Measurements from ENCODE around the gene CA11. TPM values are rescaled to one million over a fixed set of nuclear protein-coding genes. Genes with fewer than 3 reads are reported as not detected.
A peak's percentile ranks its signal among the peaks of the same experiment; 100 is the strongest.

Gene CA11
- total RNA-seq, 2 donors from 2014 or later = 10.5 to 11.9 TPM

DNA sequence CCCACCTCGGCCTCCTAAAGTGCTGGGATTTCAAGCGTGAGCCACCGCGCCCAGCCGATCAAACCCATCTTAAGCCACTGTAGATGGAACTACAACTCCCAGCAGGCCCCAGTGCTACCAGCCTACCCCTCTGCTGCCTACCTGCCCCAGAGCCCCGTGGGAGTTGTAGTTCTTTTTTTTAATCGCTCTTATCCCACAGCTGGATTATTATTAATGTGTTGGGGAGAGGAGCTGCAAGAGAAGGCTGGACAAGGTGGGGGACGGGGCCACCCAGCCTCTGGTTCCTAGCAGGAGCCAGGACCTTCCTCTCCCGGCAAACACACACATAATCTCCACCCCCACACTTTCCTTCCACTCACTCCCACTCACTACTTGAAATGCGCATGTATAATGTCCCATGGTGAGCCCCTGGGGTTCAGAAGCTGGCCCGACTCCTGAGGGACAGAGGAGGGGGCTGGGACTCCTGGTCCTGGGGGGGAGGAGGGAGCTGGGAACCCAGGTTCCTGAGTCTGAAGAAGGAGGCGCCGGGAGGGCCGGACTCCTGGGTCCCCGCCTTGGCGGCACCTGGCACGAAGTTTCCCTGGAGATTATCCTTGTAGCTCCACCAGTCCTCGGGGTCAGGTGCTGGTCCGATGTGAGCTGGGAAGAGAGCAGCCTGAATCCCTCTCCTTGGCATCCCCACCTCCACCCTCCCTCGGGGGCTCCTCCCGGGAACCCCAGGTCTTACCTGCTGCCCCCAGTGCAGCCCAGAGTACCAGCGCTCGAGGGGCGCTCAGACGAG is 958 bp downstream of the CA11 start:
- peak; percentile 69 to 71 for ATAC-seq (replicated peaks in 1 of 2)
- H3K27ac Mint-ChIP-seq = peak overlapping the region; percentile 11
- H3K36me3 Mint-ChIP-seq (ENCODE audit: insufficient read depth in 2 of 2) = no peaks in the 10 kb centered on the region
- DNase-seq = peak; percentile 78 to 82
- H3K27me3 Mint-ChIP-seq (ENCODE audit: low read depth) = no peaks in the 10 kb centered on the region
- H3K4me3 Mint-ChIP-seq = peak overlapping the region; percentile 94 to 98
- H3K4me1 Mint-ChIP-seq (ENCODE audit: low read depth) = peaks cover 40% of the 10 kb centered on the region
- H3K9me3 Mint-ChIP-seq = no peaks in the 10 kb centered on the region

DNA sequence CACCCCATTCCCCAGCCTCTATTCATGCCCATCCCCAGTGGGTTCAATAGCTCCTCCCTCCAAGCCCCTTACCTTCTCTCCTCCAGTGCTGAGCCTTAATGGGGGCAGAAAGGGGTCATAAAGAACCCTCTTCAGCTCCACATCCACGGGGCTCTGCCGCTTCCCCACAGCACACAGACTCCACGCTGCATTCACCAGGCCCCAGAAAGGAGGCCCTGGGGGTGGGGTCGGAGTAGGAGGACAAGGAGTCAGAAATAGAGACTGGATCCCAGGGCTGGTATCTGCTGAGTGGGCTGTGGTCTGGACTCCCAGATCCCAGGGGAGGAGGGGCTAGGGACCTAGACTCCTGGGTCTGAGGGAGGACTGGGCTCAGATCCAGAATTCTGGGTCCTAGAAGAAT is 1.6 kb downstream of the CA11 start:
- ATAC-seq (replicated peaks in 1 of 2) (no peak), DNase-seq (no peak)
- Mint-ChIP-seq H3K36me3 (ENCODE audit: insufficient read depth in 2 of 2) (no peaks in the 10 kb centered on the region), H3K4me3 (no peak overlapping the region), H3K27ac (no peak overlapping the region), H3K27me3 (ENCODE audit: low read depth) (no peaks in the 10 kb centered on the region), H3K4me1 (ENCODE audit: low read depth) (peaks cover 34% of the 10 kb centered on the region), H3K9me3 (no peaks in the 10 kb centered on the region)

DNA sequence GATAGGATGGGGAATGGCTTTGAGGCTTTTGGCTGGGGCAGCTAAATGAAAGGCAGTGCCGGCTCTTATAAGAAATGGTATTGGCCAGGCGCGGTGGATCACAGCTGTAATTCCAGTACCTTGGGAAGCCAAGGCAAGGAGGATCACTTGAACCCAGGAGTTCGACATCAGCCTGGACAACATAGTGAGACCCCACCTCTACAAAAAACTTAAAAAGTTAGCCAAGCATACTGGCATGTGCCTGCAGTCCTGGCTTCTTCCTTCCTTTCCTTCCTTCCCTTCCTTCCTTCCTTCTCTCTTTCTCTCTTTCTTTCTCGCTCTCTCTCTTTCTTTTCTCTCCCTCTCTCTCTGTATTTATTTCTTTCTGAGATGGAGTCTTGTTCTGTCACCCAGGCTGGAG is 3.1 kb downstream of the CA11 start:
- ATAC-seq (replicated peaks in 1 of 2) (no peak), DNase-seq (no peak)
- Mint-ChIP-seq H3K36me3 (ENCODE audit: insufficient read depth in 2 of 2) (peaks cover 0 to 4% of the 10 kb centered on the region in 2 donors), H3K9me3 (peaks cover 2 to 5% of the 10 kb centered on the region in 2 donors), H3K4me3 (no peak overlapping the region), H3K27ac (no peak overlapping the region), H3K27me3 (ENCODE audit: low read depth) (no peaks in the 10 kb centered on the region), H3K4me1 (ENCODE audit: low read depth) (peaks cover 36% of the 10 kb centered on the region)

DNA sequence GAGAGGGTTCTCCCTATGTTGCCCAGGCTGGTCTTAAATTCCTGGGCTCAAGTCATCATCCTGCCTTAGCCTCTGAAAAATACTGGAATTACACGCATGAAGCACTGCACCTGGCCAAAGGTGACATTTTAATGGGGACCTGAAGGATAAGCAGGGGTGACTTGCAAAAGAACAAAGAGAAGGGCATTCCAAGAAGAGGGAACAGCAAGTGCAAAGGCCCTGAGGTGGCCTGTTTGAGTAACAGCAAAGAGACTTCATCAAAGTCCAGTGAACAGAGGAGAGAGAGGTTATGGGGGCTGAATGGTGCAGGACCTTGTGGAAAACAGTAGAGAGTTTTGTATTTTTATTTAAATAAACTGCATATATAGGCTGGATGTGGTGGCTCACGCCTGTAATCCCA is 4.1 kb downstream of the CA11 start:
- Mint-ChIP-seq H3K36me3 (ENCODE audit: insufficient read depth in 2 of 2) (peaks cover 0 to 4% of the 10 kb centered on the region in 2 donors), H3K4me3 (no peak overlapping the region), H3K27me3 (ENCODE audit: low read depth) (no peaks in the 10 kb centered on the region)

DNA sequence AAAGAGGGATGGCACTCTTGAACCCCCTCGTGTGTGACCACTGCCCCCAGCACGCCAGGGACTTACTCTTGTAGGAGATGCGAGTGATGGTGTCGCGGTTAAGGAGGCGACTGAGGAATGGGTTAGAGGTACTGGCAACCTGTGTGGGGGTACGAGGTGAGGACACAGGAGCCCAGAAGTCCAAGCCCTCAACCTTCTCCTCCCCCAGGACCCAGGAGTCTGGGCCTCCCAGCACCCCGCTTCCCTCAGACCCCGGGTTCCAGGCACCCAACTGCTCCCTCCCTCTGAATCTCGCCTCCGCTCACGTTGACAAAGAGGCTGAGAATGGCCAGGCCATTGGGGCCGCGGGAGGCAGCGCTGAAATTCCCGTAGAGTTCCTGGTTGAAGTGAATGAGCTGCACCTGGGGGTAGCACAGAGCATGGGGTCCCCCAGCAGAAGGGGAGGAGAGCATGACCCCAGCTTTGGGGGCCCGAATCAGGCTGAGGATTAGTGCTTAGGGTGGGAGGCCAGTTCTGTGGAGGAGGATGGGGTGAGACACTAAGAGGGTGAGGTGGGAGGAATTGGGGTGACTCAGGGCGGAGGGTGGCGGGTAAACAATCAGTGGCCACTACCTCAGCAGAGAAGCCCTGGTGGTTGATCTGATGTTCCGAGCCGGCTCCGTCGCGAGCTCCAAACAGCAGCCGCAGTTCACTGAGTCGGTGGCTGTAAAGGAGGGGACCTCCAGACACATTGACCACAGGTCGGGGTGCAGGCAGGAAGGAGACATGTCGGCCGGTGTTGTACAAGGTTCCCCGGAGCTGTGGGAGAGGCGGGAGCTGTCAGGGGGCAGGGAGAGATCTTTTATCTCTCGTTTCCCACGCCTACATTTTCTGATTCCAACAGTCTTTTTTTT is 6.3 kb downstream of the CA11 start:
- Mint-ChIP-seq H3K36me3 (ENCODE audit: insufficient read depth in 2 of 2) (peaks cover 0 to 4% of the 10 kb centered on the region in 2 donors), H3K27ac (no peak overlapping the region), H3K4me1 (ENCODE audit: low read depth) (peaks cover 25% of the 10 kb centered on the region), H3K9me3 (peaks cover 2 to 5% of the 10 kb centered on the region in 2 donors), H3K27me3 (ENCODE audit: low read depth) (no peaks in the 10 kb centered on the region), H3K4me3 (peak overlapping the region in 1 of 2 donors; percentile 49)
- DNase-seq (no peak), ATAC-seq (replicated peaks in 1 of 2) (no peak)

More for the DNA sequence above, 4.1 kb downstream of the CA11 start:
- Mint-ChIP-seq H3K4me1 (ENCODE audit: low read depth) (peaks cover 29% of the 10 kb centered on the region), H3K9me3 (peaks cover 2 to 5% of the 10 kb centered on the region in 2 donors), H3K27ac (no peak overlapping the region)
- no peak for DNase-seq
- no peak for ATAC-seq (replicated peaks in 1 of 2)

DNA sequence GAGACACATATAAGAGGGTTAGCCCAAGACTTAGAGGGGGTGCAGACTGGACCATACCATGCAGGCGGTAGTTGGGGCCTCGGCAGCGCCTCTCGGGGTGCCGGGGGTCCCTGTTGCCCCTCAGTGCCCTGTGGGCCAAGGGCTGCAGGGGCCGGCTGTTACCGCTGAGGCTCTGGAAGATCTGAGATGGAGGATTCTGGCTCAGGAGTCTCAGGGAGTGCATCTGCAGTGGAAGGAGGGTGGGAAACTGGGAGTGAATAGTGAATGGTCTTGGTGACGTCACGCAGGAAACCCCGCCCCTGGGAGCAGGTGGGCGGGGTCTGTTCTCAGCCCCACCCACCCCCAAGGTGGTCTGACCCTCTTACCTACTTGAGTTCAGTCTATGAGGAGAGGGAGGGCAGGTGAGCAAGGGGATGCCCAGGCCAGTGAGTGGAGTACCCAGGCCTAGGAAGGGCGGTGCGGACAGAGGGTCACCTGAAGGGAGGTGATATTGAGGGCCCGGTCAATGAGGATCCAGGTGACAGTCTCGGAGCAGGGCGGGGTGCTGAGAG is 7.1 kb downstream of the CA11 start:
- DNase-seq (no peak), ATAC-seq (replicated peaks in 1 of 2) (no peak)
- Mint-ChIP-seq H3K36me3 (ENCODE audit: insufficient read depth in 2 of 2) (peaks cover 0 to 4% of the 10 kb centered on the region in 2 donors), H3K4me3 (peak overlapping the region; percentile 90 to 92), H3K27ac (peak overlapping the region; percentile 74), H3K4me1 (ENCODE audit: low read depth) (peaks cover 33% of the 10 kb centered on the region), H3K27me3 (ENCODE audit: low read depth) (no peaks in the 10 kb centered on the region), H3K9me3 (peaks cover 2 to 5% of the 10 kb centered on the region in 2 donors)

DNA sequence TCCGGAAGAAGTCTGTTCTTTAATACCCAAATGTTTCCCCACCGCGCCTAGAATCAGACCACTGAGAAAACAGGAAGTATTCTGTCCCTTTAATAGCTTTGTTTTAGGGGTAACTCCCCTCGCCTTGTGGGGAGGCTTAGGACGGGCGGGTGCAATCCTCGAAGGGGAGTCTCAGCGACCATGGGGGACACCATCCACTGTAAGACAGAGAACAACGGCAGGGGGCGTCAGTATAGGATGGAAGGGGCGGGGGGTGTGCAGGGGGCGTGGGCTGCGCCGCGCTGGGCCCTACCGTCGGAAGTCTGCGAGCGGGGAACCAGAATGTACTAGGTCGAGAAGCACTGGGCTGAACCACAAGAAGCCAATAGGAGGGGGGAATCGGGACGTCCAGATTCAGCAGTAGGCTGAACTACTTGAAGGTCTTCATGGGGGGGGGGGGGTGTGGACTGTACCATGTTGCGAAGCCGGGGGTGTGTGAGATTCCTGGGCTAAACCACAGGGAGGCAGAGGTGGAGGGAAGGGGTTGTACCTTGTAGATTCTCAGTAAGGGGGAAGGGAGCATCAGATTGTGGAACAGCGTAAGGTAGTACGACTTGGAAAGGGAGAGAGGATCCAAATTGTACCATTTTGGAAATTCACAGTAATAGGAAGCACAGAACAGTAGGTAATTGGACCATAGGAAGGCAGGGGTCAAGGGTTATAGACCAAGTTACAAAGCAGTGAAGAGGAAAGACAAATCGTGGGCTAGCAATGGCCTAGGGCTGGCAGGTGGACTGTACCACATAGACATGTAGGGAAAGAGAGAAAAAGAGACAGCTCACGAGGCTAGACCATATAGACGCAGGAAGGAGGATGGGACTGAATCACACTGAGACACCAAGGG is 7.8 kb downstream of the CA11 start:
- Mint-ChIP-seq H3K27ac (peak overlapping the region; percentile 74), H3K27me3 (ENCODE audit: low read depth) (no peaks in the 10 kb centered on the region), H3K36me3 (ENCODE audit: insufficient read depth in 2 of 2) (peaks cover 0 to 4% of the 10 kb centered on the region in 2 donors), H3K4me1 (ENCODE audit: low read depth) (peaks cover 40% of the 10 kb centered on the region), H3K9me3 (peaks cover 2 to 5% of the 10 kb centered on the region in 2 donors), H3K4me3 (peak overlapping the region; percentile 90 to 92)
- DNase-seq (peak; percentile 84 to 88), ATAC-seq (replicated peaks in 1 of 2) (peak; percentile 38 to 43)

DNA sequence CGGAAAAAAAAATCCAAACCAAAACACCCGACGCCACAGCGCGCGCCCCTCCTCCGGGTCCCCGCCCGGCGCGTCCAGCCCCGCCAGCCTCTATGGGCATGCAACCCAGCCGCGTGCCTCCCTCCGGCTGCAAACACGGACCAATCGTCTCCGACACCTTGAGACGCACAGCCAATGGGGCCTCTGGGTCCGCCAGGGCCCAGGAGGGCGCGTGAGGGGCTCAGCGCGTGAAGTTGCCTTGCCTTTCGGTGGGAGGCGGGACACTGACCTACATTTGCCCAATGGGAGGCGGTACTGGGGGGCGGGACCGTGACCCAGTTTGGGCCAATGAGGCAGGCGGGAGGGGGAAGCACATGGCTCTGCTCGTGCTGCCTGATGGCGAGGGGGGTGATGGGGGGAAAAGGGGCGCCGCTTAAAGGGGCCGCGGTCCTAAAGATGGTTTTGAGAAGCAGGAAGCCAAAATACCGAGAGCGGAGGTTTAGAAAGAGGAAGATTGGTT is 8.5 kb downstream of the CA11 start:
- Mint-ChIP-seq H3K27ac (peak overlapping the region; percentile 74), H3K36me3 (ENCODE audit: insufficient read depth in 2 of 2) (peaks cover 0 to 4% of the 10 kb centered on the region in 2 donors), H3K4me3 (peak overlapping the region; percentile 90 to 92), H3K27me3 (ENCODE audit: low read depth) (no peaks in the 10 kb centered on the region), H3K4me1 (ENCODE audit: low read depth) (peaks cover 47% of the 10 kb centered on the region), H3K9me3 (peaks cover 2 to 5% of the 10 kb centered on the region in 2 donors)
- peak; percentile 98 to 99 for DNase-seq
- peak; percentile 77 to 80 for ATAC-seq (replicated peaks in 1 of 2)

DNA sequence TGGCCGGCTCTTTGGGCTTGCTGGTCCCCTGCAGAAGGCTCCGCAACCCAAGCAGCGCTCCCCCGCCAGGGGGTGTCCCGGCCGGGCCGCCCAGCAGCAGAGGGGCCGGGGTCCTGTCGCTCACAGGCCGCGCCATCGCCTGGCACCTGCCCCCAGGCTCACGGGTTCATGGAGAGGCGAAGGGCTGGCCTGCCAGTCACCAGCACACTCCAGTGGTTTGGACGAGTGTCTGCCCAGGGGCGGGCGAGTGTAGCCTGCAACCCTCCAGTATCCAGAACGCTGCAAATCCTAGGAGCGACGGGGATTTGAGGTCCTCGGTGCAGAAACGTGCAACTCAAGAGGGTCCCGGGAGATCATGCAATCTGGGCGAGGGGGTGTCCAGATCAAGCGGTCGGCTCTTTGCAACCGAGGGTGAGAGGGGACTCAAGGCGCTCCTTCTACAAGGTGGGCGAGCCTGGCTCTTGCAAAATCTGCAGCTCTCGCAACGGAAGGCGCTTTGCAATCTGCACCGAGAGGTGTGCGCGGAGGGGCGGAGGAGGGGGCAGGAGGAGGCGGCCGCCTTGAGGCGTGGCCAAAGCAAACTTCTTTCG is 9.0 kb downstream of the CA11 start, which contains the start of gene DBP:
TSS of gene DBP (minus strand) at position 521 of the 590 bp plus-strand sequence. CDS start at position 136, 385 bp downstream.
- Mint-ChIP-seq H3K9me3 (peaks cover 2 to 5% of the 10 kb centered on the region in 2 donors), H3K4me1 (ENCODE audit: low read depth) (peaks cover 50% of the 10 kb centered on the region), H3K27me3 (ENCODE audit: low read depth) (no peaks in the 10 kb centered on the region), H3K27ac (peak within 1 kb of the TSS; percentile 74), H3K36me3 (ENCODE audit: insufficient read depth in 2 of 2) (peaks cover 0 to 4% of the 10 kb centered on the region in 2 donors), H3K4me3 (peak within 1 kb of the TSS; percentile 90 to 92)
- DNase-seq (peak in 1 of 2 donors; percentile 60), ATAC-seq (replicated peaks in 1 of 2) (peak; percentile 3)

DNA sequence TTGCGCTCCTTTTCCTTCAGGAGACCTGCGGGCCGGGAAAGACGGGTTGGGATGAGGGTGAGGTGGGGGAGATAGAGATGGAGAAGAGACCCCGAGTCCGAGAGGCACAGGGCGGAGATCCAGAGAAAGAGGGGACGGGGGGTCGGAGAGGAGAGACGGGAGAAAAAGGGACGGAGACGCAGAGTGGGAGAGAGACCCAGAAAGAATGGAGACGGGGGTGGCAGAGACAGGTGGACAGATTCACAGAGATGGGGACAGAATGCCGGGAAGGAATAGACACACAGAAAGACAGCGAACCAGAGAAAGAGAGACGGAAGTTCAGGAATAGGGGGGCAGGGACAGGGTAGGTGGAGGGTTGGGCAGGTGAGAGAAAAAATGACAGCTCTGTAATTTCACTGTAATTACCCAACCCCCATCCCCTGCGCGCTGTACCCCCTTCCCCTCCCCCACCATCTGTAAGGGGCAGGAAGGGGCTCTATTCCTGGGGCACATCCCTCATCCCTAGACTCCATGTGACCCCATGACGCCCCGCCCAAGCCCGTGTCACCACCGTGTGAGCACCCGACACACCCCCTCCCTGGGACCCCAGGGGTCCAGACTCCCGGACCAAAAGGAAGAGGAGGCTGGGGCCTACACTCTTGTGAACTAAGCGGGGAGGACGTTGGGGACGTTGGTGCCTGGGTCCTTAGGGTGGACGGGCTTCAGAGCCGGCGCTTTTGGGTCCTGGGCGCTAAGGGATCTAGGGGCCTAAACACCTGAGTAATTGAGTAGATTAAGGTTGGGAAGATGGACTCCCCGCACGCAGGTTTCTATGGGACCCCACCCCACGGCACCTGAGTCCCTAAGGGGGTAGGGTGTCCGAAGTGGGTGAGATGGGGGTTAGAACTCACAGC is 9.8 kb downstream of the CA11 start:
- Mint-ChIP-seq H3K36me3 (ENCODE audit: insufficient read depth in 2 of 2) (peaks cover 0 to 4% of the 10 kb centered on the region in 2 donors), H3K4me3 (peak overlapping the region; percentile 90 to 92), H3K9me3 (peaks cover 2 to 5% of the 10 kb centered on the region in 2 donors), H3K27ac (peak overlapping the region; percentile 79), H3K27me3 (ENCODE audit: low read depth) (no peaks in the 10 kb centered on the region), H3K4me1 (ENCODE audit: low read depth) (peaks cover 50% of the 10 kb centered on the region)
- ATAC-seq (replicated peaks in 1 of 2) (no peak), DNase-seq (peak in 1 of 2 donors; percentile 49)
